Gastrocnemius medialis (tissue), 4 donors: ENCODE data around the gene DHRSX. TPM values are rescaled to one million over a fixed set of nuclear protein-coding genes. Genes with fewer than 3 reads are reported as not detected.

Experiments used
- ATAC-seq, 2 donors: fragments of 150-250 bp; one replicate each; pipeline ENCODE4 v1.9.1; 2016
- DNase-seq, 2 donors: peaks; one replicate each; pipeline ENCODE4 v3.0.0-alpha.2; 2019
- H3K27ac ChIP-seq, 4 donors: fragments of 200-600 bp; sonication (generic); 1 replicate in 1 of 4; 2 replicates in 3 of 4; pipeline ENCODE4 v1.5.1; 2016 to 2018; ENCODE audit warnings: mild to moderate bottlenecking in 2 of 4, moderate library complexity in 1 of 4
- H3K27me3 ChIP-seq, 3 donors: fragments of 200-600 bp; sonication (generic) in 2 of 3; 1 replicate in 1 of 3; 2 replicates in 2 of 3; pipeline versions ENCODE4 v1.5.1 to v1.6.0; 2016 to 2019; ENCODE audit warnings: mild to moderate bottlenecking in 1 of 3, moderate library complexity in 1 of 3
- H3K36me3 ChIP-seq, 2 donors: fragments of 200-600 bp; sonication (generic) in 1 of 2; one replicate each; pipeline ENCODE4 v1.5.1; 2017 to 2018
- H3K4me1 ChIP-seq, 2 donors: fragments of 200-600 bp; sonication (generic) in 1 of 2; one replicate each; pipeline ENCODE4 v1.5.1; 2016 to 2017; ENCODE audit warnings: mild to moderate bottlenecking in 2 of 2
- H3K4me3 ChIP-seq, 4 donors: fragments of 200-600 bp; sonication (generic) in 3 of 4; 1 replicate in 1 of 4; 2 replicates in 3 of 4; pipeline ENCODE4 v1.5.1; 2016 to 2019; ENCODE audit warnings: mild to moderate bottlenecking in 2 of 4
- H3K9me3 ChIP-seq, 3 donors: fragments of 200-600 bp; sonication (generic) in 2 of 3; 1 replicate in 1 of 3; 2 replicates in 2 of 3; pipeline ENCODE4 v1.5.1; 2016 to 2019
- CTCF ChIP-seq, 5 experiments: fragments of 450-650 bp in 3 of 5; fragments of 200-600 bp in 2 of 5; sonication (generic) in 2 of 5; IDR thresholded peaks in 4 of 5; conservative IDR thresholded peaks in 1 of 5; 1 replicate in 4 of 5; 2 replicates in 1 of 5; pipeline ENCODE4 v1.5.1; 2016 to 2019; ENCODE audit warnings: antibody characterized with exemption in 5 of 5, mild to moderate bottlenecking in 3 of 5, moderate library complexity in 3 of 5
- POLR2A ChIP-seq, 2 donors: fragments of 450-650 bp; IDR thresholded peaks; one replicate each; pipeline ENCODE4 v1.6.1; 2017; ENCODE audit warnings: antibody characterized with exemption in 2 of 2, mild to moderate bottlenecking in 2 of 2, moderate library complexity in 2 of 2
- in situ Hi-C, 4 donors: fragments of 200-750 bp; cut with MboI; loops; one replicate each; pipeline versions ENCODE4 v1.15.0 to v1.8.0; 2017; ENCODE audit warnings: low sequenced_read_pairs in 4 of 4
- intact Hi-C: fragments of 100-400 bp; cut with DNase I; formaldehyde crosslinking; loops from one replicate; pipeline ENCODE4 v1.15.1; 2023; ENCODE audit warnings: low total_unique reads
- total RNA-seq, 4 donors: library from RNA; depleted of rRNA; stranded (reverse); fragments of >200 nt; gene quantifications; one replicate each; pipeline versions ENCODE4 v1.1.0 to v1.2.3, GENCODE V29; 2016

DHRSX gene
- total RNA-seq, 4 donors from 2014 or later: 9.8 to 31.1 (median 13.6) TPM

GRCh38 chrX:2387614-2388239 is 113.0 kb downstream of the DHRSX start:
- intact Hi-C loops: loop anchor here (1.0 kb wide), 1 partner anchor 66 kb away; no protein-coding TSS in a partner anchor
- peaks cover 22 to 25% of the 10 kb centered on the region in 2 donors for H3K4me1 ChIP-seq
- TF ChIP-seq CTCF (IDR thresholded peaks at IDR 0.05 in 4 of 5, conservative IDR thresholded peaks at IDR 0.05 in 1 of 5) (no peak), POLR2A (IDR thresholded peaks at IDR 0.05) (no peak)
- H3K9me3 ChIP-seq: peaks cover 0 to 4% (median 0%) of the 10 kb centered on the region in 3 donors
- peak overlapping the region in 1 of 4 donors; percentile 27 for H3K4me3 ChIP-seq
- H3K36me3 ChIP-seq: peaks cover 0 to 6% of the 10 kb centered on the region in 2 donors
- H3K27me3 ChIP-seq: no peaks in the 10 kb centered on the region
- H3K27ac ChIP-seq: peak overlapping the region; percentile 86 to 92 (median 90)
- ATAC-seq: peak; percentile 37 to 39
- in situ Hi-C loops: loop anchor here in 1 of 4 donors (10.0 kb wide), 1 partner anchor 57 kb away; no protein-coding TSS in a partner anchor
- DNase-seq: no peak

- in situ Hi-C loops: loop anchor here in 1 of 4 donors (10.0 kb wide), 1 partner anchor 60 kb away; no protein-coding TSS in a partner anchor
- H3K27ac ChIP-seq: no peak overlapping the region
- ATAC-seq: no peak
- intact Hi-C loops: loop anchor here (2.0 kb wide), 1 partner anchor 18 kb away; no protein-coding TSS in a partner anchor
- H3K27me3 ChIP-seq: no peaks in the 10 kb centered on the region
- DNase-seq: no peak
- no peaks in the 10 kb centered on the region for H3K36me3 ChIP-seq
- H3K4me1 ChIP-seq: peaks cover 22 to 25% of the 10 kb centered on the region in 2 donors
- H3K4me3 ChIP-seq: no peak overlapping the region
- no peaks in the 10 kb centered on the region for H3K9me3 ChIP-seq
- TF ChIP-seq POLR2A (IDR thresholded peaks at IDR 0.05) (no peak), CTCF (IDR thresholded peaks at IDR 0.05 in 4 of 5, conservative IDR thresholded peaks at IDR 0.05 in 1 of 5) (no peak)
These were observed 115.6 kb downstream of the DHRSX start for GRCh38 chrX:2385224-2385623.

GRCh38 chrX:2384486-2384885 is 116.3 kb downstream of the DHRSX start:
- peaks cover 22 to 25% of the 10 kb centered on the region in 2 donors for H3K4me1 ChIP-seq
- TF ChIP-seq CTCF (IDR thresholded peaks at IDR 0.05 in 4 of 5, conservative IDR thresholded peaks at IDR 0.05 in 1 of 5) (no peak), POLR2A (IDR thresholded peaks at IDR 0.05) (no peak)
- ATAC-seq (no peak), DNase-seq (no peak)
- no peaks in the 10 kb centered on the region for H3K9me3 ChIP-seq
- in situ Hi-C loops (loop anchor here in 1 of 4 donors (10.0 kb wide), 1 partner anchor 60 kb away; no protein-coding TSS in a partner anchor), intact Hi-C loops (loop anchor here (2.0 kb wide), 1 partner anchor 18 kb away; no protein-coding TSS in a partner anchor)
- no peak overlapping the region for H3K27ac ChIP-seq
- no peaks in the 10 kb centered on the region for H3K27me3 ChIP-seq
- no peaks in the 10 kb centered on the region for H3K36me3 ChIP-seq
- H3K4me3 ChIP-seq: no peak overlapping the region

- H3K9me3 ChIP-seq: no peaks in the 10 kb centered on the region
- in situ Hi-C loops: loop anchor here in 1 of 4 donors (10.0 kb wide), 1 partner anchor 61 kb away; no protein-coding TSS in a partner anchor
- H3K27ac ChIP-seq: no peak overlapping the region
- peaks cover 22% of the 10 kb centered on the region in 2 donors for H3K4me1 ChIP-seq
- no peaks in the 10 kb centered on the region for H3K36me3 ChIP-seq
- H3K27me3 ChIP-seq: no peaks in the 10 kb centered on the region
- ATAC-seq (no peak), DNase-seq (no peak)
- TF ChIP-seq CTCF (IDR thresholded peaks at IDR 0.05 in 4 of 5, conservative IDR thresholded peaks at IDR 0.05 in 1 of 5) (no peak), POLR2A (IDR thresholded peaks at IDR 0.05) (no peak)
- intact Hi-C loops: loop anchor here (2.0 kb wide), 1 partner anchor 17 kb away; no protein-coding TSS in a partner anchor
- no peak overlapping the region for H3K4me3 ChIP-seq
These were observed 117.0 kb downstream of the DHRSX start for GRCh38 chrX:2383735-2384134.
